Measurements from ENCODE around the gene TBC1D13. TPM values are rescaled to one million over a fixed set of nuclear protein-coding genes. Genes with fewer than 3 reads are reported as not detected.

Gene TBC1D13
- total and polyA plus RNA-seq, 10 of the 15 experiments (the other 5 are each of a cell fraction or from before 2014, with no cell fraction given) = 3.0 to 23.1 (median 16.5) TPM

GRCh38 chr9:128786681-128787601 is at the start of gene TBC1D13 (continued):
- TF ChIP-seq DPF2 (IDR thresholded peaks at IDR 0.05) = peak; percentile 74; the same call in 1 of the 2 replicates
- TF ChIP-seq ZNF592 (IDR thresholded peaks at IDR 0.05) = peak; percentile 39; the same call in 1 of the 2 replicates
- TF ChIP-seq RAD51 (IDR thresholded peaks at IDR 0.05) = peak; percentile 85
- no peak for TF ChIP-seq SMAD5 (IDR thresholded peaks at IDR 0.05; ENCODE audit: low read depth)
- no peak for TF ChIP-seq MYC (IDR thresholded peaks at IDR 0.05; ENCODE audit: insufficient read depth, insufficient read length, insufficient replicate concordance, low read length, severe bottlenecking)
- no peak for TF ChIP-seq SKIL (IDR thresholded peaks at IDR 0.05; ENCODE audit: low read depth, poor library complexity, severe bottlenecking)
- TF ChIP-seq HDGF (IDR thresholded peaks at IDR 0.05) = no peak
- TF ChIP-seq YY1 (IDR thresholded peaks at IDR 0.05; ENCODE audit: low read depth, low read length) = peak; percentile 85
- TF ChIP-seq USF2 (IDR thresholded peaks at IDR 0.05; ENCODE audit: borderline replicate concordance, low read depth, low read length) = peak; percentile 62
- no peak for TF ChIP-seq JUNB (IDR thresholded peaks at IDR 0.05)
- peak; percentile 23 to 95 for TF ChIP-seq EGR1 (IDR thresholded peaks at IDR 0.05; ENCODE audit: borderline replicate concordance in 1 of 2, low read depth in 2 of 2, low read length in 2 of 2)
- no peak for TF ChIP-seq TCF7 (IDR thresholded peaks at IDR 0.05; ENCODE audit: borderline replicate concordance)
- TF ChIP-seq PAX8 (IDR thresholded peaks at IDR 0.05) = no peak
- peak; percentile 66 for TF ChIP-seq NR2C1 (IDR thresholded peaks at IDR 0.05)
- TF ChIP-seq PRDM15 (CRISPR knock-in tag; IDR thresholded peaks at IDR 0.05) = no peak
- 0 out of 2 replicates have a peak, but pooled peaks have one; percentile 11 for TF ChIP-seq E2F4 (IDR thresholded peaks at IDR 0.05; ENCODE audit: low read depth, low read length)
- TF ChIP-seq SREBF1 (IDR thresholded peaks at IDR 0.05; ENCODE audit: low read length) = no peak
